Stimulated activated CD8-positive, alpha-beta memory T cell treated with anti-CD3 and anti-CD28 coated beads, Interleukin-4, amount 100 ng/mL, for 1 hour (primary cell): ENCODE measurements around the gene KRT75.
"Not testable (repeated sequence)": the region's sequence is repeated elsewhere in the genome, so short reads cannot be mapped to it uniquely, and the experiment has no call there.

ENCODE experiments used
- DNase-seq, 2 donors: peaks; one replicate each; pipeline ENCODE4 v3.0.0-alpha.2; 2020; ENCODE audit warnings: low read depth in 2 of 2, low spot score in 1 of 2

The KRT75 gene

GRCh38 chr12:52417740-52418139, 16.4 kb downstream of the KRT75 start:
- DNase-seq = no peak

GRCh38 chr12:52416795-52417194, 17.4 kb downstream of the KRT75 start:
- DNase-seq = no peak

- no peak for DNase-seq
Measured at GRCh38 chr12:52415870-52416750, 18.1 kb downstream of the KRT75 start.

DNA sequence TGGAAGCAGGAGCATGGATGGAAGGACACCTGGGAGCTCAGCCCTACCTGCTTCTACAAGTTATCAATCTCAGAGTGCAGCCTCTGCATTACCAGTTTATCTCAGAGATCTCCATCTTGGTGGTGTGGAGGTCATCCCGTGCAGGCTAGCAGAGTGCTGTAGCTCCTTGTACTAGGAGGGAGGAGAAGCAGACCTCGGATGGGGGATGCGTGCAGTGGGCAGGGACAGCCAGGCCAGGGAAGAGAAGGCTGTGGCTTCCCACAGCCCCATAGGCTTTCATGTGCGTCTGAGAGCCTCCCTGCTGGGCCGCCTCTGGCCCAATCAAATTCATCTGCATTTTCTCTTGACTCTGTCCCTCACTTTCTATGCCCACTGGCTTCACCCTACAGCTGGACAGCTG, 19.2 kb downstream of the KRT75 start:
- no peak for DNase-seq

- DNase-seq = no peak
Measured at GRCh38 chr12:52413782-52414345, 20.3 kb downstream of the KRT75 start.

DNA sequence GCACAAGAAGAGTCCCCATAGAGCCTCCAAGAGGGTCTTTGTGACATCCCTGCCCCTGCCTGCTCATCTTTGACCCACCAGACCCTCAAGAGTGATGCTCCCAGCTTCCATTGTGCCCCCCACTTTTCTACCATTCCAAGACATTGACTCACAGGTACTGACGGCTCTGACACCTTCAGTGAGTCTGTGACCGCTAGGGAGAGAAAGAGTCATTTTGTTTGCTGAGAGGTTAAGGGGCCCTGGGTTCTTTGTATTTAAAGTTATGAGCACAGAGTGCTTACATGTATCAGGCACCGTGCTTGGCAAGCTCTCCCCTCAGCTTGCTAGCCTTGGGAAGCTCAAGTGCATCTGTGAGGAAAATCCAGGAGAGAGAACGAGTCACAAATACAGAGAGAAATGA, 21.0 kb downstream of the KRT75 start:
- DNase-seq = no peak

DNA sequence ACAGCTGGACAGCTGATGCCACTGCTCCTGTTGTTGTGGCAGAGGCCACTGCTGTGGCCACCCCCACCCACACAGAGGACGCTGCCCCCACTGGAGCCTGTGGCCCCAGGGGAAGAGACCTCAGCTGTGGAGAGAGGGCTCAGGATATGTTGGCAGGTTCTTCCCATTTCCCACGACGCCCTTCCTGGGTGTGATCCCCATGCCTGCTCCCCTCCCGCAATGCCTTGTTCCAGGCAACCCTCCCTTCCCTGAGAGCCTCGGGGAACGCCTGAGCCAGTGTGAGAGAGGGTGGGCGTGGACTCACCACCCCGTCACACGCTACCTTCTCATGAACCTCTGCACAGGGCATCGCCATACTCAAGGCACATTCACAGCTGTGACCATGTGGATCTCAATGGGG, 22.4 kb downstream of the KRT75 start:
- DNase-seq = no peak

DNA sequence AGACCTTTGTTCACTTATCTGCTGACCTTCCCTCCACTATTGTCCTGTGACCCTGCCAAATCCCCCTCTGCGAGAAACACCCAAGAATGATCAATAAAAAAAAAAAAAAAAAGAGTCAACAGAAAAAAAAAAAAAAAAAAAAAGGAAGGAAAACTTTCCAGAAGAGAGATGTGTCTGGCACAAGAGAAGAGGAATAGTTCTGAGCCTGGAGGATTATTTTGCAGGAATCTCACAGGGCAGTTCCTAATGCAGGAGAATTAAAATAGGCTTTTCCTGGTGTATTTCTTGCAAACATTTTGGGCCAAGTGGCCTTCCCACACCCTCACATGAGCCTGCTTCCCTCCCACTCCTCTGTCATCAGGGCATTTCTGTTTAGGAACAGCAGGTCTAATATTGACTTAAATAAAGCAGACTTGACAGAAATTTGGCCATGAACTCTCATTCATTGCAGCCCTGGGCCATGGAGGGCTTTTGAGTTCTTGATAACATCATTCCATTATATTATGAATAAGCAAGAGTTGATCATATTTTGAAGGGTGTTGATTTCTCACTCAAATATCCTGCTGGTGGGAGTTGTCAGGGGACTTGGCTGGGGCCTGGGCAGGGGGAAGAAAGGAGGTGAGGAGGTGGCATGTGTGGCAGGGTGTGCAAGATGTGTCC, 23.5 kb downstream of the KRT75 start:
- DNase-seq = not testable (repeated sequence)

DNA sequence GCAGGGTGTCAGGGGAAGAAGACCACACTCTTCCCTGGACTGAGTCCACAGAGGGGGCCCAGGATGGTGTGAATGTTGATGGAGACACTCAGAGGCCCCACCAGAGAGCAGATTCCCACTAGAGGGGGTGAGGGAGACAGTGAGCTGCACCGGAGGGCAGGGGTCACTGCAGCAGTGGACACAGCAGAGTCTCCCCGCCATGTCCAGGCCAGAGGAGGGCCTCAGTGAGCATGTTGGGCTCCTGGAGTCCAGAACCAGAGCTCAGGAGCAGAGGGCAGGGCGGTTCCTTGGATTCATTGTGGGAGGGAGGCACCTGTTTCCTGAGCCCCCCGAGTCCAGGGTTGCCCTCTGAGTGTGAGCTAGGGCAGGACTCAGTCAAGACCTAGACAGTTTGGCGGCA, 26.3 kb downstream of the KRT75 start:
- DNase-seq = no peak

DNA sequence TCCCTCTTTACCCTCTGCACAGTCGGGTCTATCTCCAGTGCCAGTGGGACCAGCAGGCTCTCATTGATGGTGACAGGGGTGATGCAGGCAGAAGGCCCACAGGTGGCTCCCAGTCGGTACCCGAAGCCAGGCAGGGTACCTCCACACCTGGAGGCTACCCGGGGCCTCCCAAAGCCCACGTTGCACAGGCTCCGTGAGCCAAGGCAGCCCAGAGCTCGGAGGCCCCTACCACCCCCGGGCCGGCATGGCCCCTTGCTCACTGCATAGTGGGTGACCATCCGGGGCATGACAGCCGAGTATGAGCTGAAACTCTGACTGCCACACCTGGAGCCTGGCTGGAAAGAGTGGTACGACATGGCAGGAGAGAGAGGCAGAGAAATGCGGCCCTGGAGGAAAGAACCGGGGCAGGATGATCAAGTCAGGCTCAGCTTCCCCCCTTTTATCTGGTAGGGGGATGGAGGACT, 28.2 kb downstream of the KRT75 start, which contains the start of gene KRT82:
TSS of gene KRT82 (minus strand) at position 414 of the 464 bp plus-strand sequence. CDS start at position 356, 58 bp downstream.
- DNase-seq = no peak

- DNase-seq = no peak
Measured at GRCh38 chr12:52404951-52405350, 29.2 kb downstream of the KRT75 start.

DNA sequence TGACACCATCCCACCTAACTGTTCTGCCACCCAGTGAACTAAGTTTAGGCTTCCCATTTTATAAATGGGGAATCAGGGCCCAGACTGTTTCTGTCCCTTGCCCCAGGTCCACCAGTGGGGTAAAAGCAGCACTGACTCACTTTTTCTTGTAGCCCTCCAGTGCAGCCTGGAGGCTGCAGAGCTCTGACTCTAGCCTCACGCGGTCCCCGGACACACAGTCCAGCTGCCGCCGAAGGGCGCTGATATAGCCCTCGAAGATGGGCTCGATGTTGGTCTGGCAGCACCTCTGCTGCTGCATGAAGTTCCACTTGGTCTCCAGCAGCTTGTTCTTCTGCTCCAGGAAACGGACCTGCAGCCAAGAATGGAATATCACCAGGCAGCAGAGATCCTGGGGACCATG, 30.6 kb downstream of the KRT75 start:
- no peak for DNase-seq

- no peak for DNase-seq
Measured at GRCh38 chr12:52402873-52403540, 31.2 kb downstream of the KRT75 start.

DNA sequence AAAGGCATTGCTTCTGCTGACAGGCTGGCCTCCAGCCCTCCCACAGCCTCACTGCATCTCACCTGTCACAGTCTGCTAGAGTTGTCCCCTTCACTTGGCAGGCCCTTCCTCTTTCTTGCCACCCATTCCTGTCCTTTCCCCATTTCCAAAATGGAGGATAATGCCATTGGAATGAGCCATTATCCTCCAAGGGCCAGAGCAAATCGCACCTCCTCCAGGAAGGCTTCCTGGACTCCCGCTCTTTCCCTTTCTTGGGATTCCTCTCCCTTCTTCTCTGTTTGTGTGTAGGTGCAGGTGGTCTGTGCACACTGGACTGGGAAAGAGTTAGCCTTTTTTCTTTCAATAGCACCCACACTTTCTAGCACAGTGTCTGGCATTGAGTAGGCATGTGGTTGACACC, 31.8 kb downstream of the KRT75 start:
- no peak for DNase-seq

DNA sequence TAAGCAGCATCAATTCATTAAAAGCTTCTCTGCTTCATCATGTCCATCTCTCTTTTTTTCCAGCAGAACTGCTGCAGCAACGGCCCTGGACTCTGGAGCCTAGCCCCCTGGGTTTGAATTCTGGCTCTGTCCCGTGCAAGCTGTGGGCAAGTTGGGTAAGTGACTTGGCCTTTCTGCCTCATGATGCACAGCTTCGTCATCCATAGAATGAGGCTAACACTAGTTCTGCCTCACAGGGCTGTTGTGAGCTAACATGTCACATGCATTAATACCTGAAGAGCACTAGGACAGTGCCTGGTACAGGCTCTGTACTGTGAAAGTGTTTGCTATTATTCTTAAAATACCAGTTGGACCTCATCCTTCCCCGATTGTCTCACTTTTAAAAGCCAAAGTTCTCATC, 32.2 kb downstream of the KRT75 start:
- DNase-seq = no peak

GRCh38 chr12:52401526-52401925, 32.6 kb downstream of the KRT75 start:
- DNase-seq = no peak

GRCh38 chr12:52400906-52401305, 33.3 kb downstream of the KRT75 start:
- no peak for DNase-seq

DNA sequence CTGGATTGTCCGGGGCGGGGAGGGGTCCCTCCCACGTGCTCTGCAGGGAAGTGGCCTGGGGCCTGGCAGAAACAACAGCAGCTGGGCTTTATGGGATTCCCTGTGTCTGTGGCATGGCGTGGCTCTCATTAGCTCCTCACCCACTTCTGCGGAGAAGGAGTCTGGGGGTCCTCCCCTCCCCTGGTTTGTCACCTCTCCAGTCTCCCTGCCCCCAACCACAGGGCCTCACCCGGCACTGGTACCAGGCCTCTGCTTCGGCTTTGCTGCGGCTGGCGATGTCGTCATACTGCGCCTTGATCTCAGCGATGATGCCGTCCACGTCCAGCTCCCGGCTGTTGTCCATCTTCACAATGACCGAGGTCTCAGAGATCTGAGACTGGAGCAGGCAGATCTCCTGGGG, 34.4 kb downstream of the KRT75 start:
- no peak for DNase-seq

DNA sequence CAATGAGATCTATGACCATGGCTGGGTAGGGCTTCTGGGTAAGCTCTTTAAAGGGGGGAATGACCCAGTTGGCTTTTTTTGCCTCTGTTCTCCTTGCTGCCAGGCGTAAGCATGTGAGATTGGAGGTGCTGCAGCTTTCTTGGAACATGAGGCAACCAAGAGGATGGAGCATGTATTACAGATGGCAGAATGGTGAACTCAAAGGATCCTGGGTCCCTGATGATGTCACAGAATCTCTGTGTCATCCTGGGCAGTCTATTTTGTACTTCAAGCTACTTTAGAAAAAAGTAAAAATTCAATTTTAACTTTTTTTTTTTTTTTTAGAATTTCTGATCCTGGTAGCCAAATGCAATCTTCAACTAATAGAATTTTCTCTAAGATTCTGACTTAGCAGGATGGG, 36.0 kb downstream of the KRT75 start:
- no peak for DNase-seq

- DNase-seq = no peak
Measured at GRCh38 chr12:52396656-52397055, 37.5 kb downstream of the KRT75 start.

DNA sequence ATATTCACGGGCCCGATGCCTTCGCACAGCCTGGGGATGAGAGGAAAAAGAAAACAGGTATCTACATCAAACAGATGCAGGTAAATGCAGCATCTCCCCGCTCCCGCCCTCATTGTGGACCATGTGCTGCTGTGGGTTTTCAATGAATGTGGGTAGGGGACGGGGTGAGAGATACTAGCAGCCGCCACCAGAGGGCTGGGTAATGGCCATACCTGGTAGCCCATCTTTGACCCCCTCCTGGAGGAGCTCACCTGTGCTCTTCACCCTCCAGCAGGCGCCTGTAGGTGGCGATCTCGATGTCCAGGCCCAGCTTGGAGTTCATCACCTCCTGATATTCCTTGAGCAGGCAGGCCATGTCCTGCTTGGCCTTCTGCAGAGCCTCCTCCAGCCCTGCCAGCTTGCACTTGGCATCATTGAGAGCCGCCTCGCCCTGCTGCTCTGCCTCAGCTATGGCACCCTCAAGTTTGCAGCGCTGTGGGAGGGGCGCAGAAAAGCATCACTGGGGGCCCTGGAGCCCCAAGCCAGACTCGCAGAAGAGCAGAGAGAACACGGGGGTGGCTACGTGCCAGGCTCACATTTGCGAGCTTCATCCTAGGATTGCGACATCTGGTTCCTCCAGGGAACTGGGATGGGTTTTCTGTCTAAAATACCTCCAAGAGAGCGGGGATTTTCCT, 38.3 kb downstream of the KRT75 start:
- DNase-seq = no peak
